GM23248 (cell line): Measurements from ENCODE around the gene ABCA3.
"Not testable (repeated sequence)": the region's sequence is repeated elsewhere in the genome, so short reads cannot be mapped to it uniquely, and the experiment has no call there.

ENCODE experiments used
- EZH2 ChIP-seq: fragments of 200-600 bp; sonication (generic); IDR thresholded peaks from 2 replicates; pipeline ENCODE4 v1.6.1; 2018; ENCODE audit warnings: antibody characterized with exemption, mild to moderate bottlenecking; ENCODE audit not compliant: insufficient read depth, poor library complexity, severe bottlenecking
- EZH2phosphoT487 ChIP-seq: fragments of 200-600 bp; sonication (generic); IDR thresholded peaks from 2 replicates; pipeline ENCODE4 v1.6.1; 2018; ENCODE audit warnings: antibody characterized with exemption, moderate library complexity, mild to moderate bottlenecking, low read depth; ENCODE audit not compliant: insufficient read depth

- not testable (repeated sequence) for TF ChIP-seq EZH2phosphoT487, EZH2
These were observed 73.0 kb downstream of the ABCA3 start for GRCh38 chr16:2267505-2267912.
